Germinal center (tissue), 1 donor: Measurements from ENCODE around the gene FRMPD2.
"Not testable (repeated sequence)": the region's sequence is repeated elsewhere in the genome, so short reads cannot be mapped to it uniquely, and the experiment has no call there.

Experiments used
- DNase-seq: peaks from one replicate; pipeline ENCODE4 v3.0.0; 2012; ENCODE audit warnings: mixed read lengths, low spot score

FRMPD2 gene

GRCh38 chr10:48205918-48206317 lies 68.6 kb downstream of the FRMPD2 start:
- no peak for DNase-seq

- DNase-seq, result no peak
These were observed 74.7 kb downstream of the FRMPD2 start for GRCh38 chr10:48199580-48200377.

- DNase-seq, result no peak
These were observed 77.1 kb downstream of the FRMPD2 start for GRCh38 chr10:48197236-48197899.

- DNase-seq, result no peak
These were observed 78.7 kb downstream of the FRMPD2 start for GRCh38 chr10:48195803-48196202.

- no peak for DNase-seq
These were observed 79.7 kb downstream of the FRMPD2 start for GRCh38 chr10:48194830-48195229.

GRCh38 chr10:48193556-48193955 lies 80.9 kb downstream of the FRMPD2 start:
- DNase-seq, result no peak

- DNase-seq, result no peak
These were observed 81.5 kb downstream of the FRMPD2 start for GRCh38 chr10:48192881-48193450.

GRCh38 chr10:48187713-48188485 lies 86.6 kb downstream of the FRMPD2 start:
- no peak for DNase-seq

GRCh38 chr10:48187126-48187525 lies 87.4 kb downstream of the FRMPD2 start:
- no peak for DNase-seq

GRCh38 chr10:48186264-48186804 lies 88.2 kb downstream of the FRMPD2 start:
- not testable (repeated sequence) for DNase-seq

GRCh38 chr10:48184224-48184623 lies 90.3 kb downstream of the FRMPD2 start:
- DNase-seq, result no peak

- not testable (repeated sequence) for DNase-seq
These were observed 101.8 kb downstream of the FRMPD2 start for GRCh38 chr10:48172715-48173114.

- DNase-seq, result not testable (repeated sequence)
These were observed 113.8 kb downstream of the FRMPD2 start for GRCh38 chr10:48160670-48161069.

- not testable (repeated sequence) for DNase-seq
These were observed 114.3 kb downstream of the FRMPD2 start for GRCh38 chr10:48160163-48160562.

- not testable (repeated sequence) for DNase-seq
These were observed 120.0 kb downstream of the FRMPD2 start for GRCh38 chr10:48154211-48155140.

- not testable (repeated sequence) for DNase-seq
These were observed 126.9 kb downstream of the FRMPD2 start for GRCh38 chr10:48147643-48148042.

- DNase-seq, result not testable (repeated sequence)
These were observed 130.5 kb downstream of the FRMPD2 start for GRCh38 chr10:48143721-48144642.

- DNase-seq, result not testable (repeated sequence)
These were observed 133.5 kb downstream of the FRMPD2 start for GRCh38 chr10:48140949-48141348.

- not testable (repeated sequence) for DNase-seq
These were observed 134.3 kb downstream of the FRMPD2 start for GRCh38 chr10:48139953-48140850.
